Stimulated activated CD8-positive, alpha-beta memory T cell treated with anti-CD3 and anti-CD28 coated beads, Interleukin-12 subunit alpha, Interleukin-12 subunit beta, amount 100 ng/mL, for 24 hours (primary cell): Measurements from ENCODE around the gene BABAM2.
"Not testable (repeated sequence)": the region's sequence is repeated elsewhere in the genome, so short reads cannot be mapped to it uniquely, and the experiment has no call there.

Experiments
- DNase-seq: peaks from one replicate; pipeline ENCODE4 v3.0.0-alpha.2; 2020; ENCODE audit errors: extremely low read depth

Gene BABAM2

GRCh38 chr2:28248511-28248910 lies 358.0 kb downstream of the BABAM2 start:
- DNase-seq: no peak

- no peak for DNase-seq
These were observed 359.5 kb downstream of the BABAM2 start for GRCh38 chr2:28250006-28250405.

GRCh38 chr2:28251337-28251736 lies 360.8 kb downstream of the BABAM2 start:
- DNase-seq: no peak

GRCh38 chr2:28252311-28252710 lies 361.8 kb downstream of the BABAM2 start:
- DNase-seq: no peak

GRCh38 chr2:28253543-28253942 lies 363.0 kb downstream of the BABAM2 start:
- no peak for DNase-seq

- DNase-seq: not testable (repeated sequence)
These were observed 364.7 kb downstream of the BABAM2 start for GRCh38 chr2:28255231-28255630.

GRCh38 chr2:28257182-28257581 lies 366.7 kb downstream of the BABAM2 start:
- DNase-seq: no peak

- DNase-seq: not testable (repeated sequence)
These were observed 368.7 kb downstream of the BABAM2 start for GRCh38 chr2:28259226-28259625.

GRCh38 chr2:28263690-28264089 lies 373.2 kb downstream of the BABAM2 start:
- DNase-seq: no peak

GRCh38 chr2:28267282-28267681 lies 376.8 kb downstream of the BABAM2 start:
- DNase-seq: no peak

GRCh38 chr2:28268386-28268785 lies 377.9 kb downstream of the BABAM2 start:
- DNase-seq: no peak

GRCh38 chr2:28269019-28269784 lies 378.7 kb downstream of the BABAM2 start:
- DNase-seq: no peak

- DNase-seq: no peak
These were observed 380.1 kb downstream of the BABAM2 start for GRCh38 chr2:28270456-28271152.

- no peak for DNase-seq
These were observed 380.8 kb downstream of the BABAM2 start for GRCh38 chr2:28271231-28271918.

- no peak for DNase-seq
These were observed 381.4 kb downstream of the BABAM2 start for GRCh38 chr2:28271919-28272250.

GRCh38 chr2:28273751-28274150 lies 383.2 kb downstream of the BABAM2 start:
- no peak for DNase-seq

- no peak for DNase-seq
These were observed 384.6 kb downstream of the BABAM2 start for GRCh38 chr2:28274911-28275685.

GRCh38 chr2:28276076-28276618 lies 385.6 kb downstream of the BABAM2 start:
- DNase-seq: no peak

GRCh38 chr2:28276807-28277206 lies 386.3 kb downstream of the BABAM2 start:
- no peak for DNase-seq

- DNase-seq: no peak
These were observed 386.9 kb downstream of the BABAM2 start for GRCh38 chr2:28277466-28277865.

GRCh38 chr2:28279371-28279770 lies 388.8 kb downstream of the BABAM2 start:
- no peak for DNase-seq

GRCh38 chr2:28280619-28281018 lies 390.1 kb downstream of the BABAM2 start:
- no peak for DNase-seq
